B cell (primary cell): ENCODE data around the gene GRB10.

Source experiments
- EZH2 ChIP-seq: IDR thresholded peaks from 2 replicates; pipeline ENCODE4 v1.6.1; 2012; ENCODE audit warnings: borderline replicate concordance, low read depth, mild to moderate bottlenecking, moderate library complexity, low read length; ENCODE audit not compliant: insufficient read depth, poor library complexity, severe bottlenecking
- TF ChIP-seq, protein P1 (sequence below): fragments of 200-600 bp; IDR thresholded peaks from one replicate; pipeline ENCODE4 v1.8.0; 2022; ENCODE audit warnings: antibody characterized with exemption, mild to moderate bottlenecking

GRCh38 chr7:50661345-50662040 is 121.2 kb downstream of the GRB10 start:
- TF ChIP-seq, protein P1, sequence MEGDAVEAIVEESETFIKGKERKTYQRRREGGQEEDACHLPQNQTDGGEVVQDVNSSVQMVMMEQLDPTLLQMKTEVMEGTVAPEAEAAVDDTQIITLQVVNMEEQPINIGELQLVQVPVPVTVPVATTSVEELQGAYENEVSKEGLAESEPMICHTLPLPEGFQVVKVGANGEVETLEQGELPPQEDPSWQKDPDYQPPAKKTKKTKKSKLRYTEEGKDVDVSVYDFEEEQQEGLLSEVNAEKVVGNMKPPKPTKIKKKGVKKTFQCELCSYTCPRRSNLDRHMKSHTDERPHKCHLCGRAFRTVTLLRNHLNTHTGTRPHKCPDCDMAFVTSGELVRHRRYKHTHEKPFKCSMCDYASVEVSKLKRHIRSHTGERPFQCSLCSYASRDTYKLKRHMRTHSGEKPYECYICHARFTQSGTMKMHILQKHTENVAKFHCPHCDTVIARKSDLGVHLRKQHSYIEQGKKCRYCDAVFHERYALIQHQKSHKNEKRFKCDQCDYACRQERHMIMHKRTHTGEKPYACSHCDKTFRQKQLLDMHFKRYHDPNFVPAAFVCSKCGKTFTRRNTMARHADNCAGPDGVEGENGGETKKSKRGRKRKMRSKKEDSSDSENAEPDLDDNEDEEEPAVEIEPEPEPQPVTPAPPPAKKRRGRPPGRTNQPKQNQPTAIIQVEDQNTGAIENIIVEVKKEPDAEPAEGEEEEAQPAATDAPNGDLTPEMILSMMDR, result no peak
- no peak for TF ChIP-seq EZH2
